NCI-H1436 (cell line): ENCODE results near the gene NUTM2G.
"Not testable (repeated sequence)": the region's sequence is repeated elsewhere in the genome, so short reads cannot be mapped to it uniquely, and the experiment has no call there.

Experiments used
- DNase-seq: peaks from one replicate; lab custom pipeline; 2025; lab: John Stamatoyannopoulos, UW

Gene NUTM2G, protein sequence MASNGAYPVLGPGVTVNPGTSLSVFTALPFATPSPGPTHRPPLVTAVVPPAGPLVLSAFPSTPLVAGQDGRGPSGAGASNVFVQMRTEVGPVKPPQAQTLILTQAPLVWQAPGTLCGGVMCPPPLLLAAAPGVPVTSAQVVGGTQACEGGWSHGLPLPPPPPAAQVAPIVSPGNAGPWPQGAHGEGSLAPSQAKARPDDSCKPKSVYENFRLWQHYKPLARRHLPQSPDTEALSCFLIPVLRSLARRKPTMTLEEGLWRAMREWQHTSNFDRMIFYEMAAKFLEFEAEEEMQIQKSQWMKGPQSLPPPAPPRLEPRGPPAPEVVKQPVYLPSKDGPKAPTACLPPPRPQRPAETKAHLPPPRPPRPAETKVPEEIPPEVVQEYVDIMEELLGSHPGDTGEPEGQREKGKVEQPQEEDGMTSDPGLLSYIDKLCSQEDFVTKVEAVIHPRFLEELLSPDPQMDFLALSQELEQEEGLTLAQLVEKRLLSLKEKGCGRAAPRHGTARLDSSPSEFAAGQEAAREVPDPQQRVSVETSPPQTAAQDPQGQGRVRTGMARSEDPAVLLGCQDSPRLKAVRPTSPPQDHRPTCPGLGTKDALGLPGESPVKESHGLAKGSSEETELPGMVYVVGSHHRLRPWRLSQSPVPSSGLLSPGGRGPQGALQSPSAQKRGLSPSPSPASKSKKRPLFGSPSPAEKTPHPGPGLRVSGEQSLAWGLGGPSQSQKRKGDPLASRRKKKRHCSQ

GRCh38 chr9:96928543-96928942 lies at the start of gene NUTM2G:
TSS of gene NUTM2G (plus strand) at chr9:96928843. CDS start at chr9:96929025, 182 bp downstream.
- not testable (repeated sequence) for DNase-seq

DNA sequence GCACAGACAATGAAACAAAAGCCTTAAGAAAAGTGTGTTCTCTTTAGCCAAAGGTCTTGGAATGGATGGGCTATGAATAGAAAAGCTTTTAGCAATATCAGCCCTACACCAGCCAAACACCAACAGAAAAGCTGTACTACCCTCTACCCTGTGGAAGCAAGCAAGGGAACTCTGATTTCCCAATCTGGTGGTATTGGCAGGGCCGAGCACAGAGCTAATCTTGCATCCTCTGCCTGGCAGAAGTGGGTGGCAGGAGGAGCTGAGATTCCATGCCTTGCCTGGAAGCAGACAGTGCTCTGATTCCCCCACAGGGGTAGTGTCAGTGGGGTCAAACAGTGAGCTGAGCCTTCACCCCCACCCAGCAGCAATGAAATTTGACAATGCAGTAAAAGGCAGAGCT lies 44.7 kb upstream of the NUTM2G start:
- no peak for DNase-seq

GRCh38 chr9:96884443-96884842 lies 44.2 kb upstream of the NUTM2G start:
- DNase-seq, result no peak

DNA sequence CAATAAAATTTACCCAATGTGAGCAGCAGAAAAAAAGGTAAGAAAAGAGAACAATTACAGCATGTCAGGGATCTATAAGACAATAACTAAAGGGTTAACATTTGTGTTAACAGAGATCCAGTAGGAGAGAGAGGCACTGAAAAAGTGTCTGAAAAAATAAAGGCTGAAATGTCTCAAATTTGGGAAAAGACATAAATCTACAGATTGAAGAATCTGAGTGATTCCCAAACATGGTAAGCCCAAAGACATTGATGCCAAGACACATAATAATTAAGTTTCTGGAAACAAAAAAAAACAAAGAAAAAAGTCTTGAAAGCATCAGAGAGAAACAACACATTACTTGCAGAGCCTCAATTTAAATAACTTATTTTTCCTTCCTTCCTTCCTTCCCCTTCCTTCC lies 43.2 kb upstream of the NUTM2G start:
- DNase-seq, result no peak

DNA sequence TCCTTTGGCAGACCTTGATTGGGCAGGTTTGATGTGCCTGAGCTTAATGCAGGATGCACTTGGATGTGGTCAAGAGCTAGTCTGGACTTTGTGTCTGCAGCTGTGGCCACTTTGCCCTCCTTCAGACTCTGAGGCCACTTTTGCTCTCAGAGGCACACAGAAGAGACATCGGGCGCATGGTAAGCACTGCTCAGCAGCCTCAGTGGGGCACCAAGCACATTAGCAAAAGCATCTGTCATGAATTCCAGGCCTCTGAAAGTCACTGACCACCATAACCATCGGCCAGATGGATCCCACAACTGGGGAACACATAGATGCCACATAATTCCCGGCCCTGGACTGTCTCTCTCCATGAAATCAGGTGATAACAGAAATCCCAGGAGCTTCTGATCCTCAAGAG lies 40.1 kb upstream of the NUTM2G start:
- DNase-seq, result no peak

GRCh38 chr9:96892131-96892530 lies 36.5 kb upstream of the NUTM2G start:
- no peak for DNase-seq

GRCh38 chr9:96900010-96900409 lies 28.6 kb upstream of the NUTM2G start:
- not testable (repeated sequence) for DNase-seq

- not testable (repeated sequence) for DNase-seq
These were observed 23.5 kb upstream of the NUTM2G start for GRCh38 chr9:96904947-96905722.

- not testable (repeated sequence) for DNase-seq
These were observed 20.2 kb upstream of the NUTM2G start for GRCh38 chr9:96908479-96908878.

DNA sequence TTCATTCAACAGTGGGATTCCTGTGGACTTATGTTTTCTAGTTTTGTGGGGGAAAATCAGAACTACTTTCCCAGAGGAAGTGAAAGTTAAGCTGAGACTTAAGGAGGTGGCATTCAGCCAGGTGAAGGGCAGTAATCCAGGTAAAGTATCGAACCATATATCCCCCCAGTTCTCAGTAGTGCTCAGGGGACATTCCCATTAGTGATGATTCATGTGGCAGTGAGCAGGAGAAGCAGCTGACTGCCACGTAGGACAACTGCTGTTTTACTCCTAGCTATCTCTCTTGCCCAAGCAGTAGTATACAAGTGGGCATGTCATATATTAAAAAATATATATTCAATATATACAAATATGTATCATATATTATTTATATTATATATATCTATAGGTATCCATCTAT lies 13.1 kb upstream of the NUTM2G start:
- not testable (repeated sequence) for DNase-seq

GRCh38 chr9:96916531-96916930 lies 12.1 kb upstream of the NUTM2G start:
- DNase-seq, result not testable (repeated sequence)

DNA sequence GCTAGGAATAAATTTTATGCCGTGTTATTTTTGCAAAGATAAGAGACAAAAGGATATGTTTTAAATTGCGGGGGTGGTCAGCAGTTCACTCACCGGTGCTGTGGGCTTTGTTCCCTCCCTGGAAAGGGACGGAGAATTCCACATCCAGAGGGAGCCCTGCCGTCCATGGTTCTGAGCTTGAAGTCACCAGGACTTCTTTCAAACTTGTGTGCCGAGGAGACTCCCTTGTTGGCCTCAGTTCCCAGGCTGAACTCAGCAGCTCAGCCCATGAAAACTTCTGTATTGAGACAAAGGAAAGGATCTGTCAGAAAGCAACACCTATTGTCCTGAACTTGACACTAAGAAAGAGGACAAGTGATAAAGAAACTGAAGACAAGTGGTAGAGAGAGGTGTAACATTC lies 10.1 kb upstream of the NUTM2G start:
- not testable (repeated sequence) for DNase-seq

DNA sequence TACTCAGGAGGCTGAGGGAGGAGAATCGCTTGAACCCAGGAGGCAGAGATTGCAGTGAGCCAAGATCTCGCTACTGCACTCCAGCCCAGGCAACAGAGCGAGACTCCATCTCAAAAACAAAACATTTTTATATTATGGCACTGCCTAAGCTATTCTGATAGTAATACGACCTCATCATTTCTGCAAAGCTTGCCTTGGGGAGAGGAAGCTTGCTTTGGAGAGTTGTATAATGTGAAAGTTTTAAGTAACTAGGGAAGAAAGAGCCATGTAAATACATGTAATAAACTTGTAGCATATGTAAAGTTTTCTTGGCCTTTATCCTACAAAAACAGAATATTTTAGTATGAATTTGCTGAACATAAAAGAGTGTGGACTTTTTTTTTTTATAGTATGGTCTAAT lies 7.8 kb upstream of the NUTM2G start:
- DNase-seq, result not testable (repeated sequence)

DNA sequence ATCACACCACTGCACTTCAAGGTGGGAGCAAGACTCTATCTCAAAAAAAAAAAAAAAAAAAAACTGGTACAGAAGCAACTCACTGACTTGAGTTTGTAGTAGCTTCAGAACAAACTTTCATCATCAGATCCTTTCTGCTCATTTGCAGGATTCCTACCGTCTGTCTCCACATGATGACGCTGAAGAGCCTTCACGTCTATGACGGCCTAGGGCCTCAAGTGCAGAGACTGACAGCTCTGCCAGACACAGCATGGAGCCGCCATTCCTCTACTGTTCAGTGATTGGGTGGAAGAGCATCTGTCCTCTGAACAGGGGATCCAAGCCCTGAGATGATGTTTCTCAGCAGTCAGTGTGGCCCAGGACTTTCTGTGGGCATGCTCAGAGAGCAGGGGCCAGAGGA lies 3.1 kb upstream of the NUTM2G start:
- not testable (repeated sequence) for DNase-seq

GRCh38 chr9:96931665-96932064 lies 3.0 kb downstream of the NUTM2G start:
- not testable (repeated sequence) for DNase-seq

- not testable (repeated sequence) for DNase-seq
These were observed 5.5 kb downstream of the NUTM2G start for GRCh38 chr9:96934097-96934496.

DNA sequence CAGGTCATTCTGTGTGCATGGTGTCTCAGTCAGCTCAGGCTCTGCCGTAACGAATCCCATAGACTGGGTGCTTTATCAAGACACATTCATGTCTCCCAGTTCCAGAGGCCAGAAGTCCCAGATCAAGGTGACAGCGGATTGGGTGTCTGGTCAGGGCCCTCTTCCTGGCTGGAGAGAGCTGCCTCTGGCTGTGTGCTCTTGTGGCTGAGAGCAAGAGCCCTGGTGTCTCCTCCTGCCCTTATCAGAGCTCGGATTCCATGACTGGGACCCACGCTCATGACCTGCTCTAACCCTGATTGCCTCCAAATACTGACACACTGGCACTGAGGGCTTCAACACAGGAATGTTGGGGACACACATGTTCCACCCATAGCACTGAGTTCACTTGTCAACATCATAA lies 6.1 kb downstream of the NUTM2G start:
- not testable (repeated sequence) for DNase-seq

- not testable (repeated sequence) for DNase-seq
These were observed 6.8 kb downstream of the NUTM2G start for GRCh38 chr9:96935401-96935800.

GRCh38 chr9:96937442-96937841 lies 8.8 kb downstream of the NUTM2G start:
- not testable (repeated sequence) for DNase-seq

DNA sequence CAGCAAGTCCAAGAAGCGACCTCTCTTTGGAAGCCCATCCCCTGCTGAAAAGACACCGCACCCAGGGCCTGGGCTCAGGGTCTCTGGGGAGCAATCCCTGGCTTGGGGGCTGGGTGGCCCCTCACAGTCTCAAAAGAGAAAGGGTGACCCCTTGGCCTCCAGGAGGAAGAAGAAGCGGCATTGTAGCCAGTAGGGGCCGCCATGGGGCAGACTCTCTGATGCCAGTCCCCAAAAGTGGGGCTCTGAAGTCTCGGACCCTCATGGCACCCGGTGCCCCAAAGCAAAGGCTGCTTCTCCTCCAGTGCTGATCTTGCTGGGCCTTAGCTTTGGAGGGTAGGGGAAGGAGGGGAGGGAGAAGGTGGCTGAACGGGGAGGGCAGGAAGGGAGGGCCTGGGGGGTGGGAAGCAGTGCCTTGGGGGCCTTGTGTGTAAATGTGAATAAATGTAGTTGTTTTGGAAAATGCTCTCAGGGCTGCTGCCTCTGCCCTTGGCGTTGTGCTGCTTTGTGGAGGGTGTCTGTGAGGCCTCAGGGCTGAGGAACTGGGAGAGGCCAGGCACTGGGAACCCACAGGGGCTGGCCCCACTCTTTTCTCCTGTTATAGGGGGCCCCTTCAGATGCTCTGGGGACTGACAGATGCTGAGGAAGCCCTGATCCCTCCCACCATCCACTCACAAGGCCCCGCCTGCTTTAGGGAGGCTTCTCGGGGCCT lies 10.5 kb downstream of the NUTM2G start:
- not testable (repeated sequence) for DNase-seq

DNA sequence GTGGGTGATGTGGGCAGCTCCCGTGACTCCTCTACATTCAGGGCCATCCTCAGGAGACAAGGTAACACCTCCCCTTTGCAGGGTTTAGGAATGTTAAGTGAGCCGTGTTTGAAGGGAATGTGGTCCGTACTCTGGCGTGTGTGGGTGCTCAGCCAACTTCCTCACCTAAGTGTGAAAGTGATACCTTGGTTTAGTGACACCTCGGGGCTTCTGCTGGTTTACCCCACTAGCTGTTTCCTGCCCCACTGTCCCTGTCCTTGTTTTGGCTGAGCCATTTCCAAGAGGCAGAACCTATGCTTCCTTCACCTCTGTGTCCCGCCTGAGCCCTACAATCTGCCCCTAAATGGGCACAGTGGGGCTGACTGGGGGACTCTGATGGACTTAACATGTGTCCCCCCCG lies 12.3 kb downstream of the NUTM2G start:
- not testable (repeated sequence) for DNase-seq

GRCh38 chr9:96941628-96942027 lies 13.0 kb downstream of the NUTM2G start:
- not testable (repeated sequence) for DNase-seq
